ENCODE measurements around the gene ATG7. TPM values are rescaled to one million over a fixed set of nuclear protein-coding genes. Genes with fewer than 3 reads are reported as not detected.

ATG7 gene
- total RNA-seq, 1 donor from 2014 or later: 55.0 TPM

GRCh38 chr3:11539218-11539617, 267.0 kb downstream of the ATG7 start:
- no peak for TF ChIP-seq POLR2A (IDR thresholded peaks at IDR 0.05)
- TF ChIP-seq POLR2AphosphoS5 (IDR thresholded peaks at IDR 0.05; ENCODE audit: insufficient read depth in 1 of 2, low read depth in 1 of 2): no peak
- TF ChIP-seq CTCF (IDR thresholded peaks at IDR 0.05): no peak
- intact Hi-C loops (cut with DNase I): no loop called here
- H3K27me3 ChIP-seq: no peaks in the 10 kb centered on the region
- no peak overlapping the region for H3K4me3 ChIP-seq
- H3K36me3 ChIP-seq: no peaks in the 10 kb centered on the region
- peaks cover 20% of the 10 kb centered on the region for H3K4me1 ChIP-seq
- DNase-seq (ENCODE audit: extremely low spot score in 2 of 2): no peak
- H3K27ac ChIP-seq: no peak overlapping the region
- H3K9me3 ChIP-seq: no peaks in the 10 kb centered on the region

GRCh38 chr3:11539677-11540076, 267.5 kb downstream of the ATG7 start:
- no peak overlapping the region for H3K27ac ChIP-seq
- DNase-seq (ENCODE audit: extremely low spot score in 2 of 2): no peak

GRCh38 chr3:11541321-11542303, 269.4 kb downstream of the ATG7 start:
- DNase-seq (ENCODE audit: extremely low spot score in 2 of 2): no peak
- TF ChIP-seq POLR2AphosphoS5 (IDR thresholded peaks at IDR 0.05; ENCODE audit: insufficient read depth in 1 of 2, low read depth in 1 of 2) (peak in 1 of 2 donors; percentile 26), POLR2A (IDR thresholded peaks at IDR 0.05) (no peak), CTCF (IDR thresholded peaks at IDR 0.05) (no peak)
- intact Hi-C loops (cut with DNase I): no loop called here
- Histone ChIP-seq H3K4me1 (peaks cover 36% of the 10 kb centered on the region), H3K9me3 (no peaks in the 10 kb centered on the region), H3K4me3 (no peak overlapping the region), H3K36me3 (no peaks in the 10 kb centered on the region), H3K27ac (peak overlapping the region; percentile 63), H3K27me3 (no peaks in the 10 kb centered on the region)

More at GRCh38 chr3:11539677-11540076, 267.5 kb downstream of the ATG7 start:
- Histone ChIP-seq H3K9me3 (no peaks in the 10 kb centered on the region), H3K4me3 (no peak overlapping the region), H3K4me1 (peaks cover 25% of the 10 kb centered on the region), H3K27me3 (no peaks in the 10 kb centered on the region), H3K36me3 (no peaks in the 10 kb centered on the region)
- intact Hi-C loops (cut with DNase I): no loop called here
- TF ChIP-seq POLR2A (IDR thresholded peaks at IDR 0.05) (no peak), POLR2AphosphoS5 (IDR thresholded peaks at IDR 0.05; ENCODE audit: insufficient read depth in 1 of 2, low read depth in 1 of 2) (no peak), CTCF (IDR thresholded peaks at IDR 0.05) (no peak)

GRCh38 chr3:11542551-11542950, 270.4 kb downstream of the ATG7 start:
- no peaks in the 10 kb centered on the region for H3K27me3 ChIP-seq
- H3K36me3 ChIP-seq: no peaks in the 10 kb centered on the region
- intact Hi-C loops (cut with DNase I): no loop called here
- H3K27ac ChIP-seq: peak overlapping the region; percentile 63
- no peak for DNase-seq (ENCODE audit: extremely low spot score in 2 of 2)
- H3K4me3 ChIP-seq: no peak overlapping the region
- H3K9me3 ChIP-seq: no peaks in the 10 kb centered on the region
- no peak for TF ChIP-seq POLR2A (IDR thresholded peaks at IDR 0.05)
- TF ChIP-seq CTCF (IDR thresholded peaks at IDR 0.05): no peak
- no peak for TF ChIP-seq POLR2AphosphoS5 (IDR thresholded peaks at IDR 0.05; ENCODE audit: insufficient read depth in 1 of 2, low read depth in 1 of 2)
- peaks cover 36% of the 10 kb centered on the region for H3K4me1 ChIP-seq

Data from vagina (tissue), 2 donors.